GM13976 (cell line): ENCODE results near the gene OAT.

Source experiments
- DNase-seq: peaks from one replicate; pipeline ENCODE4 v3.0.0; 2012; ENCODE audit warnings: low spot score
- CTCF ChIP-seq: IDR thresholded peaks from 2 replicates; pipeline ENCODE4 v1.5.1; 2012; ENCODE audit warnings: borderline replicate concordance, mild to moderate bottlenecking; ENCODE audit not compliant: insufficient read depth; ENCODE audit errors: extremely low read depth, missing control alignments, control extremely low read depth
- in situ Hi-C: fragments of 300-500 bp; cut with MboI; formaldehyde crosslinking; loops from one replicate; pipeline ENCODE4 v1.12.0; 2022; ENCODE audit warnings: low sequenced_read_pairs, mixed read lengths, inconsistent platforms; ENCODE audit not compliant: unreplicated experiment

OAT gene

DNA sequence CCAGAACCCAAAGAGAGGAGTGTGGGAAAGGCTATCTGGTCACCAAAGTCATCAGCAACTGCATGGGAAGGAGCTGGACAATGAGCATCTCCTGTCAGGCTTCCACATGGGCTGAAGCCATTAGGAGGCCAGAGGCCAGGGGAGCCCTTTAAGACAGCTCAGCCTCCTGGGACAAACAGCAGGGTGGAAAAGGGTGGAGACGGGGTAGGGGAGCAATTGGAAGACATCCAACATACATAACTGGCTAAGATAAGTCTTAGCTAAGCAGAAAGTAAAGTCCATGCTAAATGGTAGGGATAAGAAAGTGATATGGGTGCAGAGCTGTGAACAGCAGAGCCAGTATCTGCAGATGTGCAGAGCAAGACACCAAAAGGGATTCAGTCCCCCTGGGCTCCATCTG, 1.5 kb upstream of the OAT start:
- no peak for TF ChIP-seq CTCF
- DNase-seq: no peak
- in situ Hi-C loops: no loop called here

DNA sequence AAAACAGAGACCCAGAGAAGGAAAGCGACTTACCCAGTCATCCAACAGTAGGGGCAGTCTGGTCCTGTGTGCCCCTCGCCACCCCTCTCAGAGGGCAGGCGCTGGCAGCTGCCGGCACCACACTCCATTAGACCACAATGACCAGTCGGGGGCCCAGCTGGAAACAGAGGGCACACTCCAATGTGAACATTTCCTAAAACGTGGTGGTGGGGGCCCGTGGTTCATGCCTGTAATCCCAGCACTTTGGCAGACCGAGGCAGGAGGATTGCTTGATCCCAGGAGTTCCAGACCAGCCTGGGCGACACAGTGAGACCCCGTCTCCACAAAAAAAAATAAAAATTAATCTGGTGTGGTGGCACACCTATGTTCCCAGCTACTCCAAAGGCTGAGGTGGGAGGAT, 912 bp upstream of the OAT start:
- TF ChIP-seq CTCF: no peak
- in situ Hi-C loops: no loop called here
- no peak for DNase-seq

- peak; percentile 62 for DNase-seq
- in situ Hi-C loops: no loop called here
- TF ChIP-seq CTCF: no peak
Observed at GRCh38 chr10:124417895-124418725, 613 bp downstream of the OAT start.

DNA sequence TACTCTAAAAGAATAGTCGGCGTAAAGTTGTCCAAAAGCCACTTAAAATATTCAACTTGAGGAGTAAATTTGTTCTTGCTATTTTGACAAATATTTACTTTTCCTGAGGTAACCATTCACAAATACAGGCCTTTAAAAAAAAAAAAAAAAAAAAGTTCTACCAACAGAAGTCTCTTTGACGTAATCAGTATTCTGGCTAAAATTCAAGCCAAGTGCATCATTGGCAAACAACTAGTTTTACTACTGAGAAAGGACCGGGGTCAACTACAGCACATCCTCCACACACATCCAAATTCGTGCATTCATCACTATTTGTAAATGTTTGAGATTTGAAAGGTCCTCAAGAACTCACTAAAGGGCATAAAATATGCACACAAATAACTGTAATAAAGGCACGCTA, 2.0 kb downstream of the OAT start:
- TF ChIP-seq CTCF: no peak
- in situ Hi-C loops: no loop called here
- no peak for DNase-seq

DNA sequence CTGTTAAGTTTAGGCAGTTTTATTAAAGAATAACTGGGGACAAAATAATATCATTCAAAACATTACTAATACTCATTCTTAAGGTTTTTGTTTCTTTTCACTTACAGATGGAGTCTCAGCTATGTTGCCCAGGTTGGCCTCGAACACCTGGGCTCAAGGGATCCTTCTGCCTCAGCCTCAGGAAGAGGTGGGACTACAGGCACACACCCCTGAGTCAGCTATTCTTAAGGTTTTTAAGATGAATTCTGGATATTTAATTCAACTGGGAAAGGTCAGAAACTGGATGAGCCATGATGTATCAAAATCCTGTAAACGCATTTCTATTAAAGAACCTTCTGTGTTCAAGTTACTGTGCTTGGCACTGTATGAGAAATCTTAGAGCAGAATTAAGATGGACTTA, 3.5 kb downstream of the OAT start:
- in situ Hi-C loops: no loop called here
- no peak for DNase-seq
- no peak for TF ChIP-seq CTCF

DNA sequence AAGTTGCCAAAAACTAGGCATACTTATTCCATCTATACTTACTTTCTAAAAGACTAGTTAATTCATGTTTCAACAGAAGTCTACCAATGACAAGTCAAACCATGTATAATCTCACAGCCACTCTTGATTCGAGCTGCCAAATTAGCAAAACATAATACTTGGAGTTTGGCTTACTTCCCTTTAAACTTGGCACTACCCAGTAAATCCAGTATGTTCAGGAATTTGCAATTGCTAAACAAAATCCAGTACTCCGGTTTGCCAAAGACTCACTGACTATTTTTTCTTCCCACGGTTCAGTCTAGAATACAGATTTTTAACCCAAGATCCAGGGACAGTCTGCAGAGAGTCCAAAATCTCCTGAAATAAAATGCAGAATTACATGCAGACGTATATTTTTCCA, 4.6 kb downstream of the OAT start:
- in situ Hi-C loops: no loop called here
- TF ChIP-seq CTCF: no peak
- DNase-seq: no peak
